HepG2 (cell line): ENCODE results near the gene EEF1AKMT3. TPM values are rescaled to one million over a fixed set of nuclear protein-coding genes. Genes with fewer than 3 reads are reported as not detected.

ENCODE experiments used
- GABPA ChIP-seq, 2 experiments: IDR thresholded peaks; 2 replicates each; pipeline ENCODE4 v1.6.1; 2011 to 2016; ENCODE audit warnings: low read depth in 2 of 2, low read length in 1 of 2, missing biosample characterization in 1 of 2, missing genetic modification characterization in 1 of 2
- GATAD2A ChIP-seq: IDR thresholded peaks from 2 replicates; pipeline ENCODE4 v1.6.1; 2016
- HMGXB3 ChIP-seq: sonication (generic); formaldehyde crosslinking; IDR thresholded peaks from 2 replicates; pipeline ENCODE4 v1.4.0; 2020; ENCODE audit warnings: missing genetic modification reagents, borderline replicate concordance
- MZF1 ChIP-seq: sonication (generic); formaldehyde crosslinking; IDR thresholded peaks from 2 replicates; pipeline ENCODE4 v1.8.1; 2023; ENCODE audit warnings: mild to moderate bottlenecking, missing genetic modification reagents, borderline replicate concordance
- SKIL ChIP-seq: sonication (generic); formaldehyde crosslinking; IDR thresholded peaks from 2 replicates; pipeline ENCODE4 v1.8.0; 2022; ENCODE audit warnings: missing genetic modification reagents, mild to moderate bottlenecking, moderate library complexity, borderline replicate concordance
- UBTF ChIP-seq: sonication (generic); formaldehyde crosslinking; IDR thresholded peaks from 2 replicates; pipeline ENCODE4 v1.4.0; 2020; ENCODE audit warnings: mild to moderate bottlenecking, missing genetic modification reagents
- ZNF124 ChIP-seq: sonication (generic); formaldehyde crosslinking; IDR thresholded peaks from 2 replicates; pipeline ENCODE4 v1.4.0; 2020; ENCODE audit warnings: missing genetic modification reagents
- ZNF326 ChIP-seq: sonication (generic); formaldehyde crosslinking; IDR thresholded peaks from 2 replicates; pipeline ENCODE4 v1.4.0; 2020; ENCODE audit warnings: missing genetic modification reagents, borderline replicate concordance
- ZNF446 ChIP-seq: sonication (generic); formaldehyde crosslinking; IDR thresholded peaks from 2 replicates; pipeline ENCODE4 v1.5.0; 2020; ENCODE audit warnings: mild to moderate bottlenecking, missing genetic modification reagents
- ZNF572 ChIP-seq: sonication (generic); formaldehyde crosslinking; IDR thresholded peaks from 2 replicates; pipeline ENCODE4 v1.5.1; 2020; ENCODE audit warnings: mild to moderate bottlenecking, missing genetic modification reagents
- ZNF605 ChIP-seq: sonication (generic); formaldehyde crosslinking; IDR thresholded peaks from 2 replicates; pipeline ENCODE4 v1.8.0; 2022; ENCODE audit warnings: mild to moderate bottlenecking, missing genetic modification reagents
- ZNF770 ChIP-seq: sonication (generic); formaldehyde crosslinking; IDR thresholded peaks from 2 replicates; pipeline ENCODE4 v1.5.0; 2020; ENCODE audit warnings: mild to moderate bottlenecking, missing genetic modification reagents
- ZNF891 ChIP-seq: sonication (generic); formaldehyde crosslinking; IDR thresholded peaks from 2 replicates; pipeline ENCODE4 v1.5.0; 2020; ENCODE audit warnings: mild to moderate bottlenecking, missing genetic modification reagents
- polyA plus RNA-seq, 8 experiments: library from polyadenylated mRNA; depleted of rRNA in 3 of 8; stranded (reverse) in 7 of 8; unstranded in 1 of 8; fragments of >200 nt; fragmentation: Illumina TruSeq in 4 of 8; extraction: Trizol in 4 of 8; gene quantifications; 2 replicates each; pipeline versions ENCODE4 v1.2.1 to v1.2.3, GENCODE V29; 2011 to 2016; ENCODE audit warnings: low read depth in 4 of 8, missing spikeins in 1 of 8, mixed read lengths in 1 of 8; ENCODE audit not compliant: insufficient read depth in 1 of 8
- total RNA-seq, 5 experiments: library from RNA; depleted of rRNA; stranded (reverse); fragments of >200 nt; fragmentation: Illumina TruSeq; extraction: Trizol; gene quantifications; 2 replicates each; pipeline ENCODE4 v1.2.3, GENCODE V29; 2016; ENCODE audit warnings: low read depth in 1 of 5

Gene EEF1AKMT3
- total and polyA plus RNA-seq, 2 of the 13 experiments (the other 11 are each of a cell fraction or from before 2014, with no cell fraction given), result 4.7 to 11.4 TPM

- TF ChIP-seq ZNF770, result no peak
- TF ChIP-seq ZNF891 (CRISPR knock-in tag), result 0 out of 2 replicates have a peak, but pooled peaks have one; percentile 22
- peak; percentile 50; the same call in 1 of the 2 replicates for TF ChIP-seq ZNF446 (CRISPR knock-in tag)
- TF ChIP-seq GATAD2A, result no peak
- no peak for TF ChIP-seq ZNF326
- no peak for TF ChIP-seq MZF1 (CRISPR knock-in tag)
- TF ChIP-seq GABPA (IDR thresholded peaks at IDR 0.05; ENCODE audit: low read depth, low read length), result no peak
- TF ChIP-seq GABPA (CRISPR knock-in tag; IDR thresholded peaks at IDR 0.05; ENCODE audit: low read depth), result no peak
- TF ChIP-seq ZNF605 (CRISPR knock-in tag), result peak; percentile 17; the same call in 1 of the 2 replicates
- TF ChIP-seq ZNF572, result no peak
- TF ChIP-seq HMGXB3, result no peak
- TF ChIP-seq UBTF (CRISPR knock-in tag), result peak; percentile 50; the same call in 1 of the 2 replicates
- no peak for TF ChIP-seq SKIL
- no peak for TF ChIP-seq ZNF124 (CRISPR knock-in tag)
Observed at GRCh38 chr12:57756406-57757341, 15.7 kb upstream of the EEF1AKMT3 start (continued).
